GM12801 (cell line): ENCODE data around the gene CYB5RL.

Experiments used
- CTCF ChIP-seq: IDR thresholded peaks from one replicate; pipeline ENCODE4 v1.5.1; 2011; ENCODE audit warnings: control low read depth; ENCODE audit not compliant: insufficient read length; ENCODE audit errors: extremely low read depth

Gene CYB5RL

GRCh38 chr1:54152696-54153095 lies 47.1 kb downstream of the CYB5RL start, which contains the start of gene CDCP2:
TSS of gene CDCP2 (minus strand) at chr1:54153000. CDS start at chr1:54152922, 78 bp downstream.
- no peak for TF ChIP-seq CTCF

GRCh38 chr1:54151013-54151412 lies 48.8 kb downstream of the CYB5RL start:
- no peak for TF ChIP-seq CTCF
